ENCODE measurements around the gene LYST. TPM values are rescaled to one million over a fixed set of nuclear protein-coding genes. Genes with fewer than 3 reads are reported as not detected.

LYST gene
- total and polyA plus RNA-seq, 10 of the 15 experiments (the other 5 are each of a cell fraction or from before 2014, with no cell fraction given): 3.3 to 28.1 (median 5.6) TPM

DNA sequence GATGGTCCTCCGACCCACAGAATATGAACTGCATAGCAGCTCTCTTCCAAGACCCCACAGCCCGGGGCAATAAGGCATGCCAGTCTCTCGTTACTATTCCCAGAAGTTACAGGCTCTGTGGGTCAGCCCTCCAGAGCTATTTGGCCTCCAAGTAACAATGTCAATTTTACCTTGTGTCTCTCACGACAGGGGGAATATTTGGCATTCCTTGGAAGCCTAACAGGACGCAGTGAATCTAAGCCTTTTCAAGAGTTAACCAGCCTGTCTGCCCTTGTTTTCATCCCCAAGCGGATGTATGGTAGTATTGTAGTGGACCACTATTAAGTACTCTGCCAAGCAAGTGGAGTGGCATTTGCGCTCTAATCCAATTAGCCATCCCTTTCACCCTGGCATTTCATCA, 192.7 kb downstream of the LYST start (continued):
- TF ChIP-seq NR2F1 (conservative IDR thresholded peaks at IDR 0.05): no peak
- TF ChIP-seq POLR2AphosphoS2 (IDR thresholded peaks at IDR 0.05; ENCODE audit: low read depth, low read length): no peak
- TF ChIP-seq SMC3 (IDR thresholded peaks at IDR 0.05; ENCODE audit: borderline replicate concordance, low read length): no peak
- TF ChIP-seq DPF2 (IDR thresholded peaks at IDR 0.05): no peak
- TF ChIP-seq, protein P1, sequence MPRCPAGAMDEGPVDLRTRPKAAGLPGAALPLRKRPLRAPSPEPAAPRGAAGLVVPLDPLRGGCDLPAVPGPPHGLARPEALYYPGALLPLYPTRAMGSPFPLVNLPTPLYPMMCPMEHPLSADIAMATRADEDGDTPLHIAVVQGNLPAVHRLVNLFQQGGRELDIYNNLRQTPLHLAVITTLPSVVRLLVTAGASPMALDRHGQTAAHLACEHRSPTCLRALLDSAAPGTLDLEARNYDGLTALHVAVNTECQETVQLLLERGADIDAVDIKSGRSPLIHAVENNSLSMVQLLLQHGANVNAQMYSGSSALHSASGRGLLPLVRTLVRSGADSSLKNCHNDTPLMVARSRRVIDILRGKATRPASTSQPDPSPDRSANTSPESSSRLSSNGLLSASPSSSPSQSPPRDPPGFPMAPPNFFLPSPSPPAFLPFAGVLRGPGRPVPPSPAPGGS (IDR thresholded peaks at IDR 0.05; ENCODE audit: borderline replicate concordance, insufficient read depth, low read depth, low read length, poor library complexity, severe bottlenecking): no peak
- TF ChIP-seq FOXK2 (IDR thresholded peaks at IDR 0.05): no peak
- no peak for TF ChIP-seq ZZZ3 (IDR thresholded peaks at IDR 0.05; ENCODE audit: control insufficient read depth, insufficient read length, low read depth)
- no peak for TF ChIP-seq ZSCAN29 (IDR thresholded peaks at IDR 0.05)
- TF ChIP-seq STAT3 (IDR thresholded peaks at IDR 0.05; ENCODE audit: low read depth, low read length): no peak

DNA sequence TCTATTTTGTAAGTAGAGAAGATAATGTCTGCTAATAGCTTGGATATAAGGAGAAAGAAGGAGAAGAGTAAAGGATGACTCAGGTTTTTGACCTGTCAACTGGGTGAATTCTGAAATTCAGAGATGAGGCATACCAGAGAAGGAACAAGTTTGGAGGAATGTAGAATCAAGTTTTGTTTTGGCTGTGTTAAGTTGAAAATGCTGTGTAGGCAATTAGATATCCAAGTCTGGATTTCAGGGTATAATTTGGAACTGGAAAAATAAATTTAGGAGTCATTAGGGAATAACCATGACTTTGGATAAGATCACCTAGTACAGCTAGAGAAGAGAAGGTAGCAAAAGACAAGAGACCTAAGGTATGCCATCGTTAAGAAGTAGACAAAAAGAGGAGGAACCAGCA, 194.7 kb downstream of the LYST start:
- FAIRE-seq (no peak), DNase-seq (ENCODE audit: low read depth, low spot score) (no peak), ATAC-seq (no peak)
- ChIA-PET POLR2A (no interaction called here), SMC1A (ENCODE audit: uncharacterized antibody, unreplicated experiment) (no interaction called here), CTCF (no interaction called here), RAD21 (ENCODE audit: unreplicated experiment) (no interaction called here)
- WGBS (ENCODE audit: insufficient coverage, insufficient replicate concordance, low lambda C conversion rate, missing lambda C conversion rate): 93% methylated on average over 1 of the region's 1 CpG
- Histone ChIP-seq H4K20me1 (ENCODE audit: control insufficient read depth, insufficient read depth) (no peaks in the 10 kb centered on the region), H3K36me3 (ENCODE audit: control insufficient read depth in 2 of 2, insufficient read depth in 2 of 2, low read length in 1 of 2) (no peaks in the 10 kb centered on the region; a peak in 2 of 4 replicates), H3K4me1 (ENCODE audit: control insufficient read depth, insufficient read depth, low read length) (no peaks in the 10 kb centered on the region), H3K4me3 (no peak overlapping the region), H3K9ac (ENCODE audit: control insufficient read depth, insufficient read depth, low read length) (no peak overlapping the region), H3K27me3 (replicated peaks in 1 of 2; ENCODE audit: control insufficient read depth in 2 of 2, insufficient read depth in 2 of 2, low read length in 1 of 2) (no peaks in the 10 kb centered on the region), H2AFZ (ENCODE audit: control insufficient read depth, low read depth, low read length) (no peak overlapping the region), H3K4me2 (ENCODE audit: control insufficient read depth, insufficient read depth) (no peak overlapping the region), H3K9me3 (replicated peaks; ENCODE audit: control insufficient read depth, insufficient read depth, low read length) (peaks cover 20% of the 10 kb centered on the region), H3K27ac (ENCODE audit: control insufficient read depth, insufficient read depth) (no peak overlapping the region), H3K79me2 (ENCODE audit: control insufficient read depth, insufficient read depth, low read length) (no peaks in the 10 kb centered on the region)
- BruUV-seq (replicated peaks): no TSS peak
- intact Hi-C loops (cut with micrococcal nuclease; ENCODE audit: unreplicated experiment) (no loop called here), in situ Hi-C loops (cut with MboI) (no loop called here)
- TF ChIP-seq IRF4 (IDR thresholded peaks at IDR 0.05; ENCODE audit: low read depth, low read length) (no peak), SUZ12 (IDR thresholded peaks at IDR 0.05; ENCODE audit: unreplicated experiment) (no peak), SUPT20H (IDR thresholded peaks at IDR 0.05; ENCODE audit: borderline replicate concordance, control insufficient read depth, low read depth, low read length) (no peak), RBBP5 (conservative IDR thresholded peaks at IDR 0.05) (no peak), CREM (IDR thresholded peaks at IDR 0.05; ENCODE audit: low read depth) (no peak), RUNX3 (IDR thresholded peaks at IDR 0.05; ENCODE audit: low read length) (no peak), PAX8 (IDR thresholded peaks at IDR 0.05) (no peak), ZSCAN29 (IDR thresholded peaks at IDR 0.05) (no peak)
